ENCODE results near the gene COPS7B. TPM values are rescaled to one million over a fixed set of nuclear protein-coding genes. Genes with fewer than 3 reads are reported as not detected.

COPS7B gene
- polyA plus RNA-seq (45.9 to 62.2 TPM (median 53.3 TPM) in 3 replicates), polyA minus RNA-seq (29.4 to 39.3 TPM (median 31.3 TPM) in 3 replicates)
- polyA plus RNA-seq (2011; ENCODE audit: low read depth) = 42.3 TPM
- 32.0 and 39.4 TPM in 2 replicates for polyA plus RNA-seq (2011; cell fraction: cytosol; rRNA removed)
- 125 and 141 TPM in 2 replicates for polyA plus RNA-seq (2011; cell fraction: nucleus; rRNA removed)
- polyA plus RNA-seq (2012; ENCODE audit: low replicate concordance) = 21.5 and 31.1 TPM in 2 replicates
- polyA minus RNA-seq (2011; cell fraction: cytosol; rRNA and poly(A)+ RNA removed) = 24.7 TPM
- 18.0 and 28.2 TPM in 2 replicates for polyA minus RNA-seq (2011; cell fraction: nucleus; rRNA and poly(A)+ RNA removed)

DNA sequence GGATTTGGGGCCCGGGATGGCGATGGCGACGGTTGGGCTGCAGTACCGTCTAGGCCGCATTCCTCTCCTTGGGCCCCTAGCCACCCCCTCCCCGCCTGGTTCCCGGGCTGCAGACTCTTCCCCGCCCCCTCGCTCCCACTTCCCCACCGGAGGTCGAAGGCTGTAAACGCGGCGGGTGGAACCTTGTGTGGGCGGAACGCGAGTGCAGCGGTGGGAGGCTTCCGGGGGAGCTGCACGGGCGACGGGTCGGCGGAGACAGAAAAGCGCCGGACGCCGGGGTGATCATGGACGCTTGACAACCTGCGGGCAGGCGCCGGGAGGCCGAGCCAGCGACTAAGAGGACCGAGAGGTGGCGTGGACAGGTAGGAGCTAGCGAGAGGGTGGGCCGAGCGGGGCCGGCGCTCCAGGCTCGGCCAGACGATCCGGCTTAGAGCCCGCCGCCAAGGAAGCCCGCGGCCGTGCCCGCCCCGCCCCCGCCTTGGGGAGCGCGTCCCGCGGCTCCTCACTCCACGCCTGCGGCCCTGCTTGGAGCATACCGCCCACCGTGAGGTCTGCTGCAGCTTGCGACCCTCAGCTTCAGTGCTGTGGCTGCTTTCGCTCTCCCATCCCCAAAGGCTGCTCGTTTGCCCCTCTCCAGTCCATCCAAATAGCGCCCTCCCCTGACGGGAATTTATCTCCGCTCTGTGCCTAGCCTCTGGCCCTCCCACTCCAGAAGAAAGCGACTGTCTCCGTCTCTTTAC is at the start of gene COPS7B:
TSS of gene COPS7B (plus strand) at position 269 of the 740 bp plus-strand sequence. CDS start 2,126 bp downstream, outside the sequence.
- FAIRE-seq (no peak), DNase-seq (ENCODE audit: low read depth, low spot score) (no peak)
- no peaks in the 10 kb centered on the region for H4K20me1 ChIP-seq (ENCODE audit: control insufficient read depth, extremely low read depth, insufficient read depth, low read length)
- H2AFZ ChIP-seq (ENCODE audit: control insufficient read depth, low read length) = peak within 1 kb of the TSS; percentile 94
- peaks cover 63% of the 10 kb centered on the region for H3K79me2 ChIP-seq (ENCODE audit: control insufficient read depth, insufficient read depth, low read length)
- peaks cover 20% of the 10 kb centered on the region for H3K4me1 ChIP-seq (ENCODE audit: control insufficient read depth, extremely low read depth, insufficient read depth, low read length)
- H3K9me1 ChIP-seq (ENCODE audit: control insufficient read depth, extremely low read depth, insufficient read depth, low read length) = no peaks in the 10 kb centered on the region
- TF ChIP-seq EZH2 (IDR thresholded peaks at IDR 0.05; ENCODE audit: low read length) = no peak
- TF ChIP-seq, protein P1, sequence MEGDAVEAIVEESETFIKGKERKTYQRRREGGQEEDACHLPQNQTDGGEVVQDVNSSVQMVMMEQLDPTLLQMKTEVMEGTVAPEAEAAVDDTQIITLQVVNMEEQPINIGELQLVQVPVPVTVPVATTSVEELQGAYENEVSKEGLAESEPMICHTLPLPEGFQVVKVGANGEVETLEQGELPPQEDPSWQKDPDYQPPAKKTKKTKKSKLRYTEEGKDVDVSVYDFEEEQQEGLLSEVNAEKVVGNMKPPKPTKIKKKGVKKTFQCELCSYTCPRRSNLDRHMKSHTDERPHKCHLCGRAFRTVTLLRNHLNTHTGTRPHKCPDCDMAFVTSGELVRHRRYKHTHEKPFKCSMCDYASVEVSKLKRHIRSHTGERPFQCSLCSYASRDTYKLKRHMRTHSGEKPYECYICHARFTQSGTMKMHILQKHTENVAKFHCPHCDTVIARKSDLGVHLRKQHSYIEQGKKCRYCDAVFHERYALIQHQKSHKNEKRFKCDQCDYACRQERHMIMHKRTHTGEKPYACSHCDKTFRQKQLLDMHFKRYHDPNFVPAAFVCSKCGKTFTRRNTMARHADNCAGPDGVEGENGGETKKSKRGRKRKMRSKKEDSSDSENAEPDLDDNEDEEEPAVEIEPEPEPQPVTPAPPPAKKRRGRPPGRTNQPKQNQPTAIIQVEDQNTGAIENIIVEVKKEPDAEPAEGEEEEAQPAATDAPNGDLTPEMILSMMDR (optimal IDR thresholded peaks at IDR 0.05 in 1 of 3, IDR thresholded peaks at IDR 0.05 in 1 of 3, conservative IDR thresholded peaks at IDR 0.05 in 1 of 3; ENCODE audit: extremely low read depth in 1 of 3, insufficient read depth in 2 of 3, low read length in 3 of 3) = peak; percentile 71 to 80 (median 76)
- peaks cover 6 to 9% of the 10 kb centered on the region in 2 experiments for H3K36me3 ChIP-seq (ENCODE audit: control insufficient read depth in 2 of 2, extremely low read depth in 1 of 2, insufficient read depth in 2 of 2, low read length in 2 of 2)
- peak within 1 kb of the TSS; percentile 77 for H3K9ac ChIP-seq (ENCODE audit: control insufficient read depth, extremely low read depth, insufficient read depth, low read length)
- H3K27me3 ChIP-seq (ENCODE audit: control insufficient read depth, extremely low read depth, insufficient read depth, low read length) = no peaks in the 10 kb centered on the region
- dilution Hi-C loops (cut with MboI; ENCODE audit: extremely low pct_ligation_motif_present, low sequenced_read_pairs) = no loop called here
- peak within 1 kb of the TSS; percentile 70 to 91 (median 86) for H3K4me3 ChIP-seq (ENCODE audit: control insufficient read depth in 2 of 3, extremely low read depth in 1 of 3, insufficient read depth in 2 of 3, low read depth in 1 of 3, low read length in 3 of 3)
- no peaks in the 10 kb centered on the region for H3K9me3 ChIP-seq (ENCODE audit: control insufficient read depth, low read depth, low read length)
- H3K4me2 ChIP-seq (ENCODE audit: control insufficient read depth, extremely low read depth, insufficient read depth, low read depth, low read length) = peak within 1 kb of the TSS; percentile 95
- peak within 1 kb of the TSS; percentile 62 for H3K27ac ChIP-seq (ENCODE audit: control insufficient read depth, insufficient read depth, low read length)

DNA sequence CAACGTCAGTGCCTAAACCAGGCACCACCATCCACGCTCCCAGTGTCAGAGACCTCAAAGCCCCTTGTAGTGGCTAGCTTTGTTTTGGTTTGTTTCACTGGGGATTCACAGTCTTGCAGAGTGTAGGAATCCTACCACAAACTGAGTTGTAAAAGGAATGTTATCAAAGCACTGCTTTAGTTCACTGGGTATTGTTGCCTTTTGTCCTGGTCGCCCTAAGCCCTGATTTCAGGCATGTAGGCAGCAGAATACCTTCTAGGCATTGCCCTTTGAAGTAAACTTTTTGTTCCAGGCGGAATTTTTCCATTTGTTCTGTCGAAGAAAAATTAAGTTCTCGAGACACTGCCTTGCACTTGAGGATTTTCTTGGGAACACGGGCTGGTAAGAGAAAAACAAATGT is 48.5 kb upstream of the COPS7B start:
- no peak for DNase-seq (ENCODE audit: low read depth, low spot score)
- H3K4me1 ChIP-seq (ENCODE audit: control insufficient read depth, extremely low read depth, insufficient read depth, low read length) = no peaks in the 10 kb centered on the region
- H3K27me3 ChIP-seq (ENCODE audit: control insufficient read depth, extremely low read depth, insufficient read depth, low read length) = no peaks in the 10 kb centered on the region
- dilution Hi-C loops (cut with MboI; ENCODE audit: extremely low pct_ligation_motif_present, low sequenced_read_pairs) = no loop called here
- no peak overlapping the region for H2AFZ ChIP-seq (ENCODE audit: control insufficient read depth, low read length)
- H3K4me2 ChIP-seq (ENCODE audit: control insufficient read depth, extremely low read depth, insufficient read depth, low read depth, low read length) = no peak overlapping the region
- H3K4me3 ChIP-seq (ENCODE audit: control insufficient read depth in 2 of 3, extremely low read depth in 1 of 3, insufficient read depth in 2 of 3, low read depth in 1 of 3, low read length in 3 of 3) = no peak overlapping the region
- H3K79me2 ChIP-seq (ENCODE audit: control insufficient read depth, insufficient read depth, low read length) = no peaks in the 10 kb centered on the region
- H3K9ac ChIP-seq (ENCODE audit: control insufficient read depth, extremely low read depth, insufficient read depth, low read length) = no peak overlapping the region
- no peaks in the 10 kb centered on the region for H3K9me3 ChIP-seq (ENCODE audit: control insufficient read depth, low read depth, low read length)
- no peaks in the 10 kb centered on the region for H4K20me1 ChIP-seq (ENCODE audit: control insufficient read depth, extremely low read depth, insufficient read depth, low read length)
- FAIRE-seq = no peak
- no peaks in the 10 kb centered on the region for H3K9me1 ChIP-seq (ENCODE audit: control insufficient read depth, extremely low read depth, insufficient read depth, low read length)
- H3K27ac ChIP-seq (ENCODE audit: control insufficient read depth, insufficient read depth, low read length) = no peak overlapping the region
- TF ChIP-seq, protein P1 (optimal IDR thresholded peaks at IDR 0.05 in 1 of 3, IDR thresholded peaks at IDR 0.05 in 1 of 3, conservative IDR thresholded peaks at IDR 0.05 in 1 of 3; ENCODE audit: extremely low read depth in 1 of 3, insufficient read depth in 2 of 3, low read length in 3 of 3) = no peak
- TF ChIP-seq EZH2 (IDR thresholded peaks at IDR 0.05; ENCODE audit: low read length) = no peak
- peaks cover 0 to 1% of the 10 kb centered on the region in 2 experiments for H3K36me3 ChIP-seq (ENCODE audit: control insufficient read depth in 2 of 2, extremely low read depth in 1 of 2, insufficient read depth in 2 of 2, low read length in 2 of 2)

Measured in keratinocyte (primary cell).